Lung (tissue), 12 donors: ENCODE data around the gene ATP11A. TPM values are rescaled to one million over a fixed set of nuclear protein-coding genes. Genes with fewer than 3 reads are reported as not detected.

ENCODE experiments used
- ATAC-seq: fragments of 200-7000 bp; cut with Tn5 transposase; one replicate; pipeline ENCODE4 v1.9.1; 2020; ENCODE audit warnings: moderate number of reproducible peaks; ENCODE audit not compliant: insufficient read depth, low FRiP score
- DNase-seq, 3 donors: peaks; one replicate each; pipeline ENCODE4 v3.0.0-alpha.2; 2013 to 2017
- H3K27ac ChIP-seq, 2 donors: one replicate each; pipeline ENCODE4 v1.5.1; 2013; ENCODE audit warnings: mild to moderate bottlenecking in 2 of 2, moderate library complexity in 2 of 2, control low read depth in 1 of 2, inconsistent platforms in 1 of 2, low read depth in 1 of 2, low read length in 1 of 2
- H3K27me3 ChIP-seq, 3 donors: one replicate each; pipeline ENCODE4 v1.5.1; 2013; ENCODE audit warnings: low read length in 2 of 3; ENCODE audit not compliant: control insufficient read depth in 3 of 3, insufficient read depth in 3 of 3
- H3K36me3 ChIP-seq, 4 donors: one replicate each; pipeline ENCODE4 v1.5.1; 2013; ENCODE audit warnings: low read length in 4 of 4, mild to moderate bottlenecking in 1 of 4, moderate library complexity in 1 of 4; ENCODE audit not compliant: control insufficient read depth in 4 of 4, insufficient read depth in 4 of 4
- H3K4me1 ChIP-seq, 5 donors: one replicate each; pipeline ENCODE4 v1.5.1; 2013; ENCODE audit warnings: low read length in 5 of 5, mild to moderate bottlenecking in 2 of 5, moderate library complexity in 1 of 5; ENCODE audit not compliant: control insufficient read depth in 5 of 5, insufficient read depth in 5 of 5
- H3K4me3 ChIP-seq: one replicate; pipeline ENCODE4 v1.5.1; 2013; ENCODE audit warnings: mild to moderate bottlenecking, control low read depth, moderate library complexity
- H3K9ac ChIP-seq, 2 donors: one replicate each; pipeline ENCODE4 v1.5.1; 2013; ENCODE audit warnings: low read length in 2 of 2, control low read depth in 1 of 2; ENCODE audit not compliant: insufficient read depth in 1 of 2
- H3K9me3 ChIP-seq, 4 donors: one replicate each; pipeline ENCODE4 v1.5.1; 2013; ENCODE audit warnings: low read length in 3 of 4, mild to moderate bottlenecking in 1 of 4, moderate library complexity in 1 of 4; ENCODE audit not compliant: control insufficient read depth in 4 of 4, insufficient read depth in 3 of 4
- CTCF ChIP-seq: IDR thresholded peaks from 2 replicates; pipeline ENCODE4 v1.5.1; 2012; ENCODE audit warnings: mild to moderate bottlenecking; ENCODE audit errors: control extremely low read depth, extremely low read depth
- WGBS, 2 donors: extraction: QIAGEN DNeasy Blood & Tissue Kit; methylation state at CpG; one replicate each; pipeline ENCODE4 v1.1.7; 2013; 5-methylcytosine and 5-hydroxymethylcytosine counted together
- polyA plus RNA-seq, 2 donors: library from polyadenylated mRNA; stranded (reverse); fragments of 200-250 nt; gene quantifications; one replicate each; pipeline ENCODE4 v1.2.1, GENCODE V29; 2013
- total RNA-seq, 2 donors: library from RNA; depleted of rRNA in 1 of 2; stranded (reverse); fragments of >200 nt in 1 of 2; gene quantifications; one replicate each; pipeline ENCODE4 v1.2.1, GENCODE V29; 2014 to 2021
- donor health status: control.
- donor health status: control.
- donor health status: Bipolar disorder and iron deficiency.
- donor health status: healthy.
- donor health status: DM: yes; HTN: yes; CAD: no.

ATP11A gene
- total and polyA plus RNA-seq, 4 donors, result 46.3 to 317 (median 162) TPM

GRCh38 chr13:112844411-112844810 lies 154.6 kb downstream of the ATP11A start:
- DNase-seq (no peak), ATAC-seq (no peak)
- 91 to 93% methylated on average over 23 of the region's 23 CpGs for WGBS, 2 donors
- Histone ChIP-seq H3K9me3 (peaks cover 0 to 3% (median 0%) of the 10 kb centered on the region in 4 donors), H3K36me3 (peaks cover 6 to 48% (median 13%) of the 10 kb centered on the region in 4 donors), H3K4me3 (no peak overlapping the region), H3K27ac (no peak overlapping the region), H3K27me3 (no peaks in the 10 kb centered on the region), H3K4me1 (no peaks in the 10 kb centered on the region), H3K9ac (no peak overlapping the region)
- no peak for TF ChIP-seq CTCF

- no peak overlapping the region for H3K4me3 ChIP-seq
- no peak overlapping the region for H3K27ac ChIP-seq
- WGBS, 2 donors, result 97 to 98% methylated on average over 9 to 10 of the region's 10 CpGs
- no peaks in the 10 kb centered on the region for H3K4me1 ChIP-seq
- no peak for ATAC-seq
- H3K27me3 ChIP-seq, result no peaks in the 10 kb centered on the region
- DNase-seq, result no peak
- H3K9me3 ChIP-seq, result peaks cover 0 to 3% (median 0%) of the 10 kb centered on the region in 4 donors
- no peak overlapping the region for H3K9ac ChIP-seq
- H3K36me3 ChIP-seq, result peaks cover 6 to 50% (median 13%) of the 10 kb centered on the region in 4 donors
- TF ChIP-seq CTCF, result no peak
Measured at GRCh38 chr13:112844879-112845278, 155.0 kb downstream of the ATP11A start.

- 95 to 99% methylated on average over 13 to 23 of the region's 23 CpGs for WGBS, 2 donors
- Histone ChIP-seq H3K36me3 (peaks cover 6 to 47% (median 13%) of the 10 kb centered on the region in 4 donors), H3K4me1 (no peaks in the 10 kb centered on the region), H3K9ac (no peak overlapping the region), H3K27ac (no peak overlapping the region), H3K4me3 (no peak overlapping the region), H3K9me3 (peaks cover 0 to 3% (median 0%) of the 10 kb centered on the region in 4 donors), H3K27me3 (no peaks in the 10 kb centered on the region)
- no peak for TF ChIP-seq CTCF
- DNase-seq, result no peak
- ATAC-seq, result no peak
Measured at GRCh38 chr13:112845511-112846144, 155.8 kb downstream of the ATP11A start.
